ENCODE results near the gene ZBTB9. TPM values are rescaled to one million over a fixed set of nuclear protein-coding genes. Genes with fewer than 3 reads are reported as not detected.

The ZBTB9 gene
- total and polyA plus RNA-seq, 4 donors, result 1.1 to 3.4 (median 2.3) TPM

- Histone ChIP-seq H3K9me3 (ENCODE audit: control insufficient read depth in 4 of 4, low read length in 3 of 4) (no peaks in the 10 kb centered on the region), H3K36me3 (ENCODE audit: control insufficient read depth in 4 of 4, insufficient read depth in 3 of 4, low read depth in 1 of 4, low read length in 3 of 4) (peaks cover 0 to 6% (median 1%) of the 10 kb centered on the region in 4 donors), H3K4me3 (ENCODE audit: low read depth in 1 of 3, low read length in 3 of 3) (no peak overlapping the region), H3K9ac (ENCODE audit: low read depth in 1 of 2, low read length in 2 of 2) (no peak overlapping the region), H3K27ac (ENCODE audit: low read depth in 1 of 2, low read length in 2 of 2) (no peak overlapping the region), H3K4me1 (ENCODE audit: control insufficient read depth in 4 of 4, insufficient read depth in 4 of 4, low read length in 3 of 4) (no peaks in the 10 kb centered on the region), H3K27me3 (ENCODE audit: control insufficient read depth in 4 of 4, insufficient read depth in 4 of 4, low read length in 3 of 4) (no peaks in the 10 kb centered on the region)
- 88% methylated on average over 9 of the region's 9 CpGs for WGBS
- no peak for DNase-seq (ENCODE audit: low spot score)
- TF ChIP-seq GABPA (IDR thresholded peaks at IDR 0.05 in 1 of 2, conservative IDR thresholded peaks at IDR 0.05 in 1 of 2) (no peak), ZBTB33 (IDR thresholded peaks at IDR 0.05) (no peak)
Observed at GRCh38 chr6:33439956-33440648, 14.3 kb upstream of the ZBTB9 start.

GRCh38 chr6:33440649-33441309 lies 13.6 kb upstream of the ZBTB9 start:
- Histone ChIP-seq H3K9me3 (ENCODE audit: control insufficient read depth in 4 of 4, low read length in 3 of 4) (no peaks in the 10 kb centered on the region), H3K27ac (ENCODE audit: low read depth in 1 of 2, low read length in 2 of 2) (no peak overlapping the region), H3K4me1 (ENCODE audit: control insufficient read depth in 4 of 4, insufficient read depth in 4 of 4, low read length in 3 of 4) (no peaks in the 10 kb centered on the region), H3K27me3 (ENCODE audit: control insufficient read depth in 4 of 4, insufficient read depth in 4 of 4, low read length in 3 of 4) (no peaks in the 10 kb centered on the region), H3K36me3 (ENCODE audit: control insufficient read depth in 4 of 4, insufficient read depth in 3 of 4, low read depth in 1 of 4, low read length in 3 of 4) (peaks cover 0 to 3% (median 1%) of the 10 kb centered on the region in 4 donors), H3K9ac (ENCODE audit: low read depth in 1 of 2, low read length in 2 of 2) (no peak overlapping the region), H3K4me3 (ENCODE audit: low read depth in 1 of 3, low read length in 3 of 3) (no peak overlapping the region)
- TF ChIP-seq EGR1 (IDR thresholded peaks at IDR 0.05; ENCODE audit: low read depth in 2 of 2) (no peak), ATF3 (IDR thresholded peaks at IDR 0.05) (no peak), RXRA (IDR thresholded peaks at IDR 0.05) (no peak)
- WGBS, result 80% methylated on average over 19 of the region's 19 CpGs
- no peak for DNase-seq (ENCODE audit: low spot score)

- no peak overlapping the region for H3K4me3 ChIP-seq (ENCODE audit: low read depth in 1 of 3, low read length in 3 of 3)
- H3K4me1 ChIP-seq (ENCODE audit: control insufficient read depth in 4 of 4, insufficient read depth in 4 of 4, low read length in 3 of 4), result no peaks in the 10 kb centered on the region
- no peak overlapping the region for H3K9ac ChIP-seq (ENCODE audit: low read depth in 1 of 2, low read length in 2 of 2)
- H3K27ac ChIP-seq (ENCODE audit: low read depth in 1 of 2, low read length in 2 of 2), result no peak overlapping the region
- WGBS, result 96% methylated on average over 9 of the region's 9 CpGs
- no peak for DNase-seq (ENCODE audit: low spot score)
- peaks cover 0 to 2% (median 1%) of the 10 kb centered on the region in 4 donors for H3K36me3 ChIP-seq (ENCODE audit: control insufficient read depth in 4 of 4, insufficient read depth in 3 of 4, low read depth in 1 of 4, low read length in 3 of 4)
- H3K27me3 ChIP-seq (ENCODE audit: control insufficient read depth in 4 of 4, insufficient read depth in 4 of 4, low read length in 3 of 4), result no peaks in the 10 kb centered on the region
- TF ChIP-seq HNF4A (conservative IDR thresholded peaks at IDR 0.05) (no peak), TAF1 (conservative IDR thresholded peaks at IDR 0.05) (no peak)
- no peaks in the 10 kb centered on the region for H3K9me3 ChIP-seq (ENCODE audit: control insufficient read depth in 4 of 4, low read length in 3 of 4)
Observed at GRCh38 chr6:33441457-33441856, 12.9 kb upstream of the ZBTB9 start.

GRCh38 chr6:33442283-33442682 lies 12.1 kb upstream of the ZBTB9 start:
- Histone ChIP-seq H3K9ac (ENCODE audit: low read depth in 1 of 2, low read length in 2 of 2) (no peak overlapping the region), H3K27ac (ENCODE audit: low read depth in 1 of 2, low read length in 2 of 2) (no peak overlapping the region), H3K9me3 (ENCODE audit: control insufficient read depth in 4 of 4, low read length in 3 of 4) (no peaks in the 10 kb centered on the region), H3K36me3 (ENCODE audit: control insufficient read depth in 4 of 4, insufficient read depth in 3 of 4, low read depth in 1 of 4, low read length in 3 of 4) (peaks cover 0 to 2% (median 0%) of the 10 kb centered on the region in 4 donors), H3K4me3 (ENCODE audit: low read depth in 1 of 3, low read length in 3 of 3) (no peak overlapping the region), H3K4me1 (ENCODE audit: control insufficient read depth in 4 of 4, insufficient read depth in 4 of 4, low read length in 3 of 4) (no peaks in the 10 kb centered on the region), H3K27me3 (ENCODE audit: control insufficient read depth in 4 of 4, insufficient read depth in 4 of 4, low read length in 3 of 4) (no peaks in the 10 kb centered on the region)
- 88% methylated on average over 8 of the region's 8 CpGs for WGBS
- DNase-seq (ENCODE audit: low spot score), result no peak
- TF ChIP-seq YY1 (IDR thresholded peaks at IDR 0.05) (no peak), MAX (IDR thresholded peaks at IDR 0.05) (no peak), RAD21 (IDR thresholded peaks at IDR 0.05) (no peak), JUND (IDR thresholded peaks at IDR 0.05) (no peak), RXRA (IDR thresholded peaks at IDR 0.05) (no peak), TAF1 (conservative IDR thresholded peaks at IDR 0.05) (no peak), ATF3 (IDR thresholded peaks at IDR 0.05) (no peak), REST (IDR thresholded peaks at IDR 0.05) (no peak), FOXA1 (IDR thresholded peaks at IDR 0.05) (no peak)
